ENCODE results near the gene LRRC17. TPM values are rescaled to one million over a fixed set of nuclear protein-coding genes. Genes with fewer than 3 reads are reported as not detected.
A peak's percentile ranks its signal among the peaks of the same experiment; 100 is the strongest.

Gene LRRC17
- total and polyA plus RNA-seq, 9 of the 15 experiments (the other 6 are each of a cell fraction or from before 2014, with no cell fraction given) = 0.03 to 0.18 (median 0.12) TPM; not detected in 5

DNA sequence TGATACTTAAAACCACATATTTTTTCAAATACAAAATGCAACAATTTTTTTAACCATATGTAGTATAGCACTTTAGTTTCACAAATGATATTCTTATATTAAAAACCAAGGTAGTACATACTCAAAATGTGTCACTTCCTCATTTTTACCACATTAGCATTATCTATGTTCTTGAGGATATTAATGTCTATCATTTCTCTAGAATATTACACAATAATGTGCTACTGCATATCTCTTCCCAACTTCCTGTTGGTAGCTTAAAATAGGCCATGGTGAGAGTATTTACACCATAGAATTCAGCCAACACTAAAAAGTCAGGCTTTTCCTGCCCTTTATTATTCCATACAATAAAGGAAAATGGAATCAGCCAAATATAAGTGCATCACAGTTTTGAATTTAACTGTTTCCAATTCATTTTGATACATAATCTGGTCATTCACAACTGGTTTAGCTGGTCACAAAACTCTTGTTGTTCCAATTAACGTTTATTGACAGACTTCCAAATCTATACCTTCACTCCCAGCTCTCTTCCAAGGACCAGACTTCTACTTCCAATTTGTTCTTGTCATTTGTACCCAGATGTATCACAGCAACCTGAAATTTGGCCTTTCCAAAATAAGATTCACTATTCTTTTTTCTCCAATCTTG lies 20.0 kb upstream of the LRRC17 start:
- no TSS peak for BruUV-seq (replicated peaks)
- 48% methylated on average over 1 of the region's 1 CpG for WGBS (ENCODE audit: insufficient coverage, low coverage, missing lambda C conversion rate)
- CTCF ChIA-PET (ENCODE audit: low intra/inter-chr PET ratio) = no interaction called here
- intact Hi-C loops (cut with micrococcal nuclease) = no loop called here
- no peak overlapping the region for H3K9ac ChIP-seq (ENCODE audit: insufficient read depth in 1 of 2, low read depth in 2 of 2, low read length in 2 of 2)
- H3K27ac ChIP-seq (ENCODE audit: extremely low read depth, low read depth, low read length) = no peak overlapping the region
- no peak overlapping the region for H2AFZ ChIP-seq (ENCODE audit: low read depth, low read length)
- H3K4me1 ChIP-seq (replicated peaks in 1 of 2; ENCODE audit: control insufficient read depth in 2 of 2, insufficient read depth in 2 of 2, low read length in 2 of 2) = peaks cover 3 to 29% of the 10 kb centered on the region in 2 experiments; a peak in 4 of 5 replicates
- H3K4me2 ChIP-seq (ENCODE audit: insufficient read depth, low read length) = no peak overlapping the region
- DNase-seq (ENCODE audit: extremely low read depth in 1 of 4, low spot score in 3 of 4) = no peak
- H3K27me3 ChIP-seq (ENCODE audit: control insufficient read depth in 2 of 2, insufficient read depth in 2 of 2, low read length in 2 of 2) = no peaks in the 10 kb centered on the region
- no peak for ATAC-seq
- no peaks in the 10 kb centered on the region for H3K79me2 ChIP-seq (ENCODE audit: control insufficient read depth, insufficient read depth, low read length)
- H4K20me1 ChIP-seq (replicated peaks; ENCODE audit: control insufficient read depth, insufficient read depth, low read length) = no peaks in the 10 kb centered on the region
- FAIRE-seq = no peak
- in situ Hi-C loops (cut with MboI) = no loop called here
- no peaks in the 10 kb centered on the region for H3K9me3 ChIP-seq (replicated peaks; ENCODE audit: control insufficient read depth, insufficient read depth, low read depth, low read length)
- no peaks in the 10 kb centered on the region for H3K9me1 ChIP-seq (ENCODE audit: control insufficient read depth, insufficient read depth, low read length)
- H3K36me3 ChIP-seq (ENCODE audit: control insufficient read depth, insufficient read depth, low read length) = peaks cover 15% of the 10 kb centered on the region
- H3K4me3 ChIP-seq = no peak overlapping the region
- POLR2A ChIA-PET = no interaction called here
- TF ChIP-seq, protein P1, sequence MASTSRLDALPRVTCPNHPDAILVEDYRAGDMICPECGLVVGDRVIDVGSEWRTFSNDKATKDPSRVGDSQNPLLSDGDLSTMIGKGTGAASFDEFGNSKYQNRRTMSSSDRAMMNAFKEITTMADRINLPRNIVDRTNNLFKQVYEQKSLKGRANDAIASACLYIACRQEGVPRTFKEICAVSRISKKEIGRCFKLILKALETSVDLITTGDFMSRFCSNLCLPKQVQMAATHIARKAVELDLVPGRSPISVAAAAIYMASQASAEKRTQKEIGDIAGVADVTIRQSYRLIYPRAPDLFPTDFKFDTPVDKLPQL (IDR thresholded peaks at IDR 0.05; ENCODE audit: extremely low read depth, insufficient read length) = no peak
- TF ChIP-seq ZBTB40 (IDR thresholded peaks at IDR 0.05) (peak; percentile 81), ZBTB40 (CRISPR knock-in tag; IDR thresholded peaks at IDR 0.05) (no peak), TRIM24 (IDR thresholded peaks at IDR 0.05) (no peak), DNMT1 (IDR thresholded peaks at IDR 0.05) (no peak), KHSRP (IDR thresholded peaks at IDR 0.05) (no peak), EZH2 (IDR thresholded peaks at IDR 0.05; ENCODE audit: borderline replicate concordance, low read depth, low read length) (no peak), ZBTB8A (IDR thresholded peaks at IDR 0.05; ENCODE audit: partially characterized antibody) (no peak), SIN3B (IDR thresholded peaks at IDR 0.05; ENCODE audit: low read depth) (no peak), FOSL1 (tag; conservative IDR thresholded peaks at IDR 0.05) (no peak), CHCHD3 (CRISPR knock-in tag; IDR thresholded peaks at IDR 0.05) (no peak), ZNF699 (CRISPR knock-in tag; IDR thresholded peaks at IDR 0.05; ENCODE audit: insufficient replicate concordance) (no peak), MTA1 (IDR thresholded peaks at IDR 0.05; ENCODE audit: borderline replicate concordance) (no peak)
